ENCODE data around the gene COG6. TPM values are rescaled to one million over a fixed set of nuclear protein-coding genes. Genes with fewer than 3 reads are reported as not detected.

COG6 gene
- total and polyA plus RNA-seq, 10 of the 15 experiments (the other 5 are each of a cell fraction or from before 2014, with no cell fraction given): 4.5 to 29.8 (median 12.6) TPM

DNA sequence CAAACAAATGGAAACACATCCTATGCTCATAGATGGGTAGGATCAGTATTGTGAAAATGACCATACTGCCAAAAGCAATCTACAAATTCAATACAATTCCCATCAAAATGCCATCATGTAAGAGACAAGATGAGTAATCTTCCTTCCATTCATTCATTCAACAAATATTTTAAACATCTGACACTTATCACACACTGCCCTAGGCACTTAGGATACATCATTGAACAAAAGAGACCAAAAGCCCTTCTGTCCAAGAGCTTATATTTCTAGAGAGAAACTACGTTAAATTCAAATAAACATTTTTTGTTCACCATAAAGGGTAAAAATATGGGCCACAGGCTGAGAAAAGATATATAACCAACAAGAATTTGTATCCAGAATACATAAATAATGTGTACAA is 32.0 kb upstream of the COG6 start:
- H3K4me3 ChIP-seq: no peak overlapping the region
- no peak for TF ChIP-seq EED (IDR thresholded peaks at IDR 0.05; ENCODE audit: low read depth)
- TF ChIP-seq MYB (IDR thresholded peaks at IDR 0.05; ENCODE audit: borderline replicate concordance, low read depth, low read length): no peak
- TF ChIP-seq CHD2 (IDR thresholded peaks at IDR 0.05; ENCODE audit: borderline replicate concordance, low read depth, low read length): no peak
- TF ChIP-seq, protein P1, sequence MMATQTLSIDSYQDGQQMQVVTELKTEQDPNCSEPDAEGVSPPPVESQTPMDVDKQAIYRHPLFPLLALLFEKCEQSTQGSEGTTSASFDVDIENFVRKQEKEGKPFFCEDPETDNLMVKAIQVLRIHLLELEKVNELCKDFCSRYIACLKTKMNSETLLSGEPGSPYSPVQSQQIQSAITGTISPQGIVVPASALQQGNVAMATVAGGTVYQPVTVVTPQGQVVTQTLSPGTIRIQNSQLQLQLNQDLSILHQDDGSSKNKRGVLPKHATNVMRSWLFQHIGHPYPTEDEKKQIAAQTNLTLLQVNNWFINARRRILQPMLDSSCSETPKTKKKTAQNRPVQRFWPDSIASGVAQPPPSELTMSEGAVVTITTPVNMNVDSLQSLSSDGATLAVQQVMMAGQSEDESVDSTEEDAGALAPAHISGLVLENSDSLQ (IDR thresholded peaks at IDR 0.05): no peak
- no peak for TF ChIP-seq HDAC6 (IDR thresholded peaks at IDR 0.05; ENCODE audit: unreplicated experiment)
- TF ChIP-seq PRDM15 (CRISPR knock-in tag; IDR thresholded peaks at IDR 0.05): no peak
- no peak for TF ChIP-seq CHD4 (IDR thresholded peaks at IDR 0.05)
- no peak for TF ChIP-seq SMAD1 (IDR thresholded peaks at IDR 0.05; ENCODE audit: low read depth, partially characterized antibody)
- no peak for TF ChIP-seq FOXM1 (IDR thresholded peaks at IDR 0.05; ENCODE audit: low read depth, low read length)
- no peak for TF ChIP-seq YBX1 (IDR thresholded peaks at IDR 0.05)
- TF ChIP-seq CHD1 (IDR thresholded peaks at IDR 0.05; ENCODE audit: low read depth, low read length): no peak
- TF ChIP-seq, protein P2, sequence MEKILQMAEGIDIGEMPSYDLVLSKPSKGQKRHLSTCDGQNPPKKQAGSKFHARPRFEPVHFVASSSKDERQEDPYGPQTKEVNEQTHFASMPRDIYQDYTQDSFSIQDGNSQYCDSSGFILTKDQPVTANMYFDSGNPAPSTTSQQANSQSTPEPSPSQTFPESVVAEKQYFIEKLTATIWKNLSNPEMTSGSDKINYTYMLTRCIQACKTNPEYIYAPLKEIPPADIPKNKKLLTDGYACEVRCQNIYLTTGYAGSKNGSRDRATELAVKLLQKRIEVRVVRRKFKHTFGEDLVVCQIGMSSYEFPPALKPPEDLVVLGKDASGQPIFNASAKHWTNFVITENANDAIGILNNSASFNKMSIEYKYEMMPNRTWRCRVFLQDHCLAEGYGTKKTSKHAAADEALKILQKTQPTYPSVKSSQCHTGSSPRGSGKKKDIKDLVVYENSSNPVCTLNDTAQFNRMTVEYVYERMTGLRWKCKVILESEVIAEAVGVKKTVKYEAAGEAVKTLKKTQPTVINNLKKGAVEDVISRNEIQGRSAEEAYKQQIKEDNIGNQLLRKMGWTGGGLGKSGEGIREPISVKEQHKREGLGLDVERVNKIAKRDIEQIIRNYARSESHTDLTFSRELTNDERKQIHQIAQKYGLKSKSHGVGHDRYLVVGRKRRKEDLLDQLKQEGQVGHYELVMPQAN (conservative IDR thresholded peaks at IDR 0.05): no peak
- TF ChIP-seq, protein P3, sequence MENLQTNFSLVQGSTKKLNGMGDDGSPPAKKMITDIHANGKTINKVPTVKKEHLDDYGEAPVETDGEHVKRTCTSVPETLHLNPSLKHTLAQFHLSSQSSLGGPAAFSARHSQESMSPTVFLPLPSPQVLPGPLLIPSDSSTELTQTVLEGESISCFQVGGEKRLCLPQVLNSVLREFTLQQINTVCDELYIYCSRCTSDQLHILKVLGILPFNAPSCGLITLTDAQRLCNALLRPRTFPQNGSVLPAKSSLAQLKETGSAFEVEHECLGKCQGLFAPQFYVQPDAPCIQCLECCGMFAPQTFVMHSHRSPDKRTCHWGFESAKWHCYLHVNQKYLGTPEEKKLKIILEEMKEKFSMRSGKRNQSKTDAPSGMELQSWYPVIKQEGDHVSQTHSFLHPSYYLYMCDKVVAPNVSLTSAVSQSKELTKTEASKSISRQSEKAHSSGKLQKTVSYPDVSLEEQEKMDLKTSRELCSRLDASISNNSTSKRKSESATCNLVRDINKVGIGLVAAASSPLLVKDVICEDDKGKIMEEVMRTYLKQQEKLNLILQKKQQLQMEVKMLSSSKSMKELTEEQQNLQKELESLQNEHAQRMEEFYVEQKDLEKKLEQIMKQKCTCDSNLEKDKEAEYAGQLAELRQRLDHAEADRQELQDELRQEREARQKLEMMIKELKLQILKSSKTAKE (IDR thresholded peaks at IDR 0.05; ENCODE audit: low read depth, poor library complexity, severe bottlenecking): no peak
- TF ChIP-seq NR2C2 (IDR thresholded peaks at IDR 0.05; ENCODE audit: borderline replicate concordance, control insufficient read depth, insufficient read length, low read depth): no peak
- TF ChIP-seq BACH1 (IDR thresholded peaks at IDR 0.05; ENCODE audit: borderline replicate concordance): no peak
- ChIA-PET SMC1A (ENCODE audit: uncharacterized antibody, unreplicated experiment) (interaction anchor here (0.6 kb wide), 1 partner anchor 437 kb away, joined by 3 read pairs; no protein-coding TSS in a partner anchor), CTCF (interaction anchor here (1.0 to 1.4 kb wide), 2 partner anchors 11 to 609 kb away, joined by 3 to 6 read pairs; no protein-coding TSS in a partner anchor), RAD21 (ENCODE audit: unreplicated experiment) (no interaction called here), POLR2A (no interaction called here)
- H3K9ac ChIP-seq (ENCODE audit: control insufficient read depth, insufficient read depth, low read length): no peak overlapping the region
- H4K20me1 ChIP-seq (ENCODE audit: control insufficient read depth, insufficient read depth): no peaks in the 10 kb centered on the region
- no peak for DNase-seq (ENCODE audit: low read depth, low spot score)
- BruUV-seq (replicated peaks): no TSS peak
- no peaks in the 10 kb centered on the region for H3K4me1 ChIP-seq (ENCODE audit: control insufficient read depth, insufficient read depth, low read length)
- H3K79me2 ChIP-seq (ENCODE audit: control insufficient read depth, insufficient read depth, low read length): no peaks in the 10 kb centered on the region
- in situ Hi-C loops (cut with MboI): no loop called here
- no peak for FAIRE-seq
- no peak overlapping the region for H3K4me2 ChIP-seq (ENCODE audit: control insufficient read depth, insufficient read depth)
- intact Hi-C loops (cut with micrococcal nuclease; ENCODE audit: unreplicated experiment): no loop called here
- H3K27me3 ChIP-seq (replicated peaks in 1 of 2; ENCODE audit: control insufficient read depth in 2 of 2, insufficient read depth in 2 of 2, low read length in 1 of 2): no peaks in the 10 kb centered on the region
- H2AFZ ChIP-seq (ENCODE audit: control insufficient read depth, low read depth, low read length): no peak overlapping the region
- ATAC-seq: no peak
- H3K27ac ChIP-seq (ENCODE audit: control insufficient read depth, insufficient read depth): no peak overlapping the region
- no peaks in the 10 kb centered on the region for H3K9me3 ChIP-seq (replicated peaks; ENCODE audit: control insufficient read depth, insufficient read depth, low read length)
- no peaks in the 10 kb centered on the region for H3K36me3 ChIP-seq (ENCODE audit: control insufficient read depth in 2 of 2, insufficient read depth in 2 of 2, low read length in 1 of 2)
- WGBS (ENCODE audit: insufficient coverage, insufficient replicate concordance, low lambda C conversion rate, missing lambda C conversion rate): 25% methylated on average over 1 of the region's 1 CpG

Measured in GM12878 (cell line).